Endothelial cell of umbilical vein (primary cell): ENCODE data around the gene CCDC74B.
"Not testable (repeated sequence)": the region's sequence is repeated elsewhere in the genome, so short reads cannot be mapped to it uniquely, and the experiment has no call there.

Source experiments
- EZH2 ChIP-seq: IDR thresholded peaks from 2 replicates; pipeline ENCODE4 v1.6.1; 2012; ENCODE audit warnings: borderline replicate concordance, low read depth, mild to moderate bottlenecking, moderate library complexity, low read length, inconsistent platforms; ENCODE audit not compliant: severe bottlenecking
- FOS ChIP-seq: IDR thresholded peaks from 2 replicates; pipeline ENCODE4 v1.6.1; 2011; ENCODE audit warnings: mild to moderate bottlenecking, low read length, moderate library complexity, borderline replicate concordance; ENCODE audit not compliant: insufficient read depth
- GATA2 ChIP-seq: IDR thresholded peaks from 2 replicates; pipeline ENCODE4 v1.7.0; 2011; ENCODE audit warnings: low read depth, mild to moderate bottlenecking, moderate library complexity, mixed read lengths, low read length; ENCODE audit not compliant: insufficient read length, insufficient read depth
- MYC ChIP-seq: IDR thresholded peaks from one replicate; pipeline ENCODE4 v1.6.1; 2011; ENCODE audit warnings: mild to moderate bottlenecking, low read depth, low read length
- POLR2A ChIP-seq: IDR thresholded peaks from 2 replicates; pipeline ENCODE4 v1.6.1; 2012; ENCODE audit warnings: low read depth, mild to moderate bottlenecking, control low read depth, low read length
- POLR2AphosphoS5 ChIP-seq: IDR thresholded peaks from 2 replicates; pipeline ENCODE4 v1.6.1; 2012; ENCODE audit warnings: low read depth, mild to moderate bottlenecking, control low read depth, low read length, moderate library complexity; ENCODE audit not compliant: insufficient read depth
- TF ChIP-seq, protein P1 (sequence below), 2 donors: IDR thresholded peaks; 1 replicate in 1 of 2; 2 replicates in 1 of 2; pipeline ENCODE4 v1.5.1; 2011; ENCODE audit warnings: low read length in 2 of 2, mild to moderate bottlenecking in 2 of 2, moderate library complexity in 2 of 2, control low read depth in 1 of 2, inconsistent platforms in 1 of 2, low read depth in 1 of 2; ENCODE audit not compliant: insufficient read depth in 1 of 2; ENCODE audit errors: extremely low read depth in 1 of 2

- TF ChIP-seq POLR2A, FOS, MYC, GATA2, POLR2AphosphoS5, EZH2: not testable (repeated sequence)
- TF ChIP-seq, protein P1, sequence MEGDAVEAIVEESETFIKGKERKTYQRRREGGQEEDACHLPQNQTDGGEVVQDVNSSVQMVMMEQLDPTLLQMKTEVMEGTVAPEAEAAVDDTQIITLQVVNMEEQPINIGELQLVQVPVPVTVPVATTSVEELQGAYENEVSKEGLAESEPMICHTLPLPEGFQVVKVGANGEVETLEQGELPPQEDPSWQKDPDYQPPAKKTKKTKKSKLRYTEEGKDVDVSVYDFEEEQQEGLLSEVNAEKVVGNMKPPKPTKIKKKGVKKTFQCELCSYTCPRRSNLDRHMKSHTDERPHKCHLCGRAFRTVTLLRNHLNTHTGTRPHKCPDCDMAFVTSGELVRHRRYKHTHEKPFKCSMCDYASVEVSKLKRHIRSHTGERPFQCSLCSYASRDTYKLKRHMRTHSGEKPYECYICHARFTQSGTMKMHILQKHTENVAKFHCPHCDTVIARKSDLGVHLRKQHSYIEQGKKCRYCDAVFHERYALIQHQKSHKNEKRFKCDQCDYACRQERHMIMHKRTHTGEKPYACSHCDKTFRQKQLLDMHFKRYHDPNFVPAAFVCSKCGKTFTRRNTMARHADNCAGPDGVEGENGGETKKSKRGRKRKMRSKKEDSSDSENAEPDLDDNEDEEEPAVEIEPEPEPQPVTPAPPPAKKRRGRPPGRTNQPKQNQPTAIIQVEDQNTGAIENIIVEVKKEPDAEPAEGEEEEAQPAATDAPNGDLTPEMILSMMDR (IDR thresholded peaks at IDR 0.05; ENCODE audit: extremely low read depth in 1 of 2, insufficient read depth in 1 of 2, low read depth in 1 of 2, low read length in 2 of 2) = not testable (repeated sequence)
Measured at GRCh38 chr2:130137118-130137517, 7.8 kb downstream of the CCDC74B start.
